PC-3 (cell line): ENCODE results near the gene PRKN. TPM values are rescaled to one million over a fixed set of nuclear protein-coding genes. Genes with fewer than 3 reads are reported as not detected.
A peak's percentile ranks its signal among the peaks of the same experiment; 100 is the strongest.

Experiments used
- ATAC-seq: fragments of 200-7000 bp; cut with Tn5 transposase; 2 replicates; pipeline ENCODE4 v1.9.1; 2020; ENCODE audit warnings: mild to moderate bottlenecking, moderate library complexity
- BruUV-seq: library from RNA; stranded (reverse); fragments of 400-500 nt; replicated peaks from 2 replicates; lab custom pipeline; 2021; lab: Mats Ljungman, UMichigan
- CTCF ChIA-PET: fragments of 300-600 bp; sonication (Branson Sonifier 250); formaldehyde crosslinking; loops from one replicate; lab custom pipeline; 2022; ENCODE audit warnings: antibody characterized with exemption; lab: Charles Lee
- POLR2A ChIA-PET: fragments of 300-600 bp; sonication (Branson Sonifier 250); formaldehyde crosslinking; loops from one replicate; lab custom pipeline; 2022; ENCODE audit warnings: antibody characterized with exemption; ENCODE audit not compliant: unreplicated experiment; lab: Charles Lee
- DNase-seq: peaks from one replicate; pipeline ENCODE4 v3.0.0-alpha.2; 2015
- H2AFZ ChIP-seq: fragments of 300-600 bp; sonication (generic); 2 replicates; pipeline ENCODE4 v1.6.0; 2016; ENCODE audit warnings: antibody characterized with exemption, low read length
- H3F3A ChIP-seq: fragments of 300-600 bp; sonication (generic); one replicate; pipeline ENCODE4 v1.6.0; 2017; ENCODE audit warnings: antibody characterized with exemption, low read length, control low read depth, mild to moderate bottlenecking; ENCODE audit not compliant: unreplicated experiment
- H3K27ac ChIP-seq: fragments of 300-600 bp; sonication (generic); 2 replicates; pipeline ENCODE4 v1.5.1; 2016; ENCODE audit warnings: mild to moderate bottlenecking, low read length
- H3K27me3 ChIP-seq: fragments of 300-600 bp; sonication (generic); 2 replicates; pipeline ENCODE4 v1.6.1; 2016; ENCODE audit warnings: low read length, mixed read lengths
- H3K36me3 ChIP-seq: fragments of 300-600 bp; sonication (generic); 2 replicates; pipeline ENCODE4 v1.6.1; 2016; ENCODE audit warnings: low read depth, mixed run types, low read length, mixed read lengths
- H3K4me1 ChIP-seq: fragments of 300-600 bp; sonication (generic); 2 replicates; pipeline ENCODE4 v1.5.1; 2016; ENCODE audit warnings: low read length; ENCODE audit not compliant: insufficient read depth
- H3K4me2 ChIP-seq: fragments of 300-600 bp; sonication (generic); 2 replicates; pipeline ENCODE4 v1.6.0; 2016; ENCODE audit warnings: low read length
- H3K4me3 ChIP-seq: fragments of 300-600 bp; sonication (generic); 2 replicates; pipeline ENCODE4 v1.5.1; 2016; ENCODE audit warnings: mild to moderate bottlenecking, low read length, mixed read lengths
- H3K79me2 ChIP-seq: fragments of 300-600 bp; sonication (generic); 2 replicates; pipeline ENCODE4 v1.6.1; 2017; ENCODE audit warnings: low read length, mixed read lengths
- H3K9ac ChIP-seq: fragments of 300-600 bp; sonication (generic); 2 replicates; pipeline ENCODE4 v1.6.0; 2016; ENCODE audit warnings: mild to moderate bottlenecking, low read length
- H3K9me2 ChIP-seq: fragments of 300-600 bp; sonication (generic); replicated peaks from 2 replicates; pipeline ENCODE4 v1.6.1; 2016; ENCODE audit warnings: mixed run types, low read length, mixed read lengths
- H3K9me3 ChIP-seq: fragments of 300-600 bp; sonication (generic); 2 replicates; pipeline ENCODE4 v1.6.1; 2016; ENCODE audit warnings: low read length, mixed read lengths
- H4K20me1 ChIP-seq: fragments of 300-600 bp; sonication (generic); 2 replicates; pipeline ENCODE4 v1.6.1; 2016; ENCODE audit warnings: low read length, mixed read lengths
- CTCF ChIP-seq: fragments of 300-600 bp; sonication (generic); conservative IDR thresholded peaks from 2 replicates; pipeline ENCODE4 v1.5.1; 2017; ENCODE audit warnings: antibody characterized with exemption, low read depth, mild to moderate bottlenecking, low read length
- EZH2 ChIP-seq: fragments of 300-600 bp; sonication (generic); IDR thresholded peaks from one replicate; pipeline ENCODE4 v1.6.1; 2017; ENCODE audit warnings: antibody characterized with exemption, mild to moderate bottlenecking, low read length; ENCODE audit not compliant: unreplicated experiment
- EZH2phosphoT487 ChIP-seq: fragments of 300-600 bp; sonication (generic); IDR thresholded peaks from 2 replicates; pipeline ENCODE4 v1.6.1; 2018; ENCODE audit warnings: mild to moderate bottlenecking, antibody characterized with exemption, low read length, borderline replicate concordance
- intact Hi-C: fragments of 100-400 bp; cut with micrococcal nuclease; formaldehyde crosslinking; loops from 2 replicates; pipeline ENCODE4 v1.9.0; 2023
- total RNA-seq: library from RNA; depleted of rRNA; stranded (reverse); fragments of >200 nt; gene quantifications from 2 replicates; pipeline ENCODE4 v1.2.3, GENCODE V29; 2014

The PRKN gene
- total RNA-seq, 1 experiment from 2014 or later, result not detected

GRCh38 chr6:162750776-162751175 is 23.2 kb upstream of the PRKN start:
- intact Hi-C loops, result loop anchor here (1.0 kb wide), 1 partner anchor 23 kb away; the partner anchor contains the start of genes PACRG and PRKN
- Histone ChIP-seq H2AFZ (no peak overlapping the region), H3F3A (no peaks in the 10 kb centered on the region), H3K4me2 (peak overlapping the region; percentile 54), H3K9me3 (no peaks in the 10 kb centered on the region), H3K9me2 (no peaks in the 10 kb centered on the region), H3K4me3 (no peak overlapping the region), H3K36me3 (no peaks in the 10 kb centered on the region), H3K9ac (no peak overlapping the region), H4K20me1 (no peaks in the 10 kb centered on the region), H3K27ac (peak overlapping the region; percentile 63), H3K27me3 (no peaks in the 10 kb centered on the region), H3K4me1 (peaks cover 21% of the 10 kb centered on the region), H3K79me2 (no peaks in the 10 kb centered on the region)
- CTCF ChIA-PET, result no interaction called here
- no TSS peak for BruUV-seq
- POLR2A ChIA-PET, result no interaction called here
- DNase-seq (peak; percentile 88), ATAC-seq (peak; percentile 98)
- TF ChIP-seq CTCF (peak; percentile 37; the same call in 1 of the 2 replicates), EZH2 (no peak)

GRCh38 chr6:162736961-162737360 is 9.4 kb upstream of the PRKN start:
- H3K9me3 ChIP-seq, result no peaks in the 10 kb centered on the region
- BruUV-seq, result no TSS peak
- intact Hi-C loops, result no loop called here
- H3K27me3 ChIP-seq, result no peaks in the 10 kb centered on the region
- ATAC-seq, result no peak
- H3K36me3 ChIP-seq, result no peaks in the 10 kb centered on the region
- H2AFZ ChIP-seq, result no peak overlapping the region
- DNase-seq, result peak; percentile 3
- H3K9ac ChIP-seq, result no peak overlapping the region
- H3K4me3 ChIP-seq, result no peak overlapping the region
- H4K20me1 ChIP-seq, result no peaks in the 10 kb centered on the region
- no peak overlapping the region for H3K4me2 ChIP-seq
- H3K79me2 ChIP-seq, result no peaks in the 10 kb centered on the region
- H3K9me2 ChIP-seq, result no peaks in the 10 kb centered on the region
- H3K27ac ChIP-seq, result no peak overlapping the region
- ChIA-PET CTCF (interaction anchor here (0.7 kb wide), 1 partner anchor 244 kb away, joined by 3 read pairs; no protein-coding TSS in a partner anchor), POLR2A (no interaction called here)
- TF ChIP-seq EZH2phosphoT487 (no peak), CTCF (0 out of 2 replicates have a peak, but pooled peaks have one; percentile 28), EZH2 (no peak)
- no peaks in the 10 kb centered on the region for H3F3A ChIP-seq
- H3K4me1 ChIP-seq, result no peaks in the 10 kb centered on the region

- Histone ChIP-seq H3K4me3 (no peak overlapping the region), H3K9me3 (no peaks in the 10 kb centered on the region), H3K4me2 (no peak overlapping the region), H3K9me2 (no peaks in the 10 kb centered on the region), H3K4me1 (no peaks in the 10 kb centered on the region), H2AFZ (no peak overlapping the region), H3K9ac (no peak overlapping the region), H4K20me1 (no peaks in the 10 kb centered on the region), H3K79me2 (no peaks in the 10 kb centered on the region), H3K27me3 (no peaks in the 10 kb centered on the region), H3K36me3 (no peaks in the 10 kb centered on the region), H3F3A (no peaks in the 10 kb centered on the region), H3K27ac (no peak overlapping the region)
- CTCF ChIA-PET, result interaction anchor here (0.6 kb wide), 1 partner anchor 82 kb away, joined by 4 read pairs; no protein-coding TSS in a partner anchor
- POLR2A ChIA-PET, result no interaction called here
- TF ChIP-seq EZH2phosphoT487 (no peak), CTCF (no peak), EZH2 (no peak)
- no TSS peak for BruUV-seq
- ATAC-seq (no peak), DNase-seq (no peak)
- intact Hi-C loops, result no loop called here
Measured at GRCh38 chr6:162733489-162733888, 5.9 kb upstream of the PRKN start.
